SKM-1 treated with dmso at 0.1 percent for 144 hours (cell line): ENCODE data around the gene ARHGEF26.

Experiments used
- DNase-seq: peaks from one replicate; lab custom pipeline; 2025; ENCODE audit not compliant: unreplicated experiment; lab: John Stamatoyannopoulos, UW

The ARHGEF26 gene

GRCh38 chr3:154148541-154148940 lies 27.4 kb downstream of the ARHGEF26 start:
- no peak for DNase-seq

- DNase-seq: no peak
Observed at GRCh38 chr3:154149286-154149685, 28.1 kb downstream of the ARHGEF26 start.

- no peak for DNase-seq
Observed at GRCh38 chr3:154151969-154152368, 30.8 kb downstream of the ARHGEF26 start.

GRCh38 chr3:154152741-154153140 lies 31.6 kb downstream of the ARHGEF26 start:
- DNase-seq: no peak

- DNase-seq: no peak
Observed at GRCh38 chr3:154156530-154156929, 35.3 kb downstream of the ARHGEF26 start.

GRCh38 chr3:154161806-154162205 lies 40.6 kb downstream of the ARHGEF26 start:
- no peak for DNase-seq

GRCh38 chr3:154164387-154164786 lies 43.2 kb downstream of the ARHGEF26 start:
- DNase-seq: no peak

- no peak for DNase-seq
Observed at GRCh38 chr3:154168998-154169795, 48.0 kb downstream of the ARHGEF26 start.

GRCh38 chr3:154169796-154170110 lies 48.6 kb downstream of the ARHGEF26 start:
- DNase-seq: no peak

- DNase-seq: no peak
Observed at GRCh38 chr3:154170300-154170699, 49.1 kb downstream of the ARHGEF26 start.

- no peak for DNase-seq
Observed at GRCh38 chr3:154175041-154175440, 53.9 kb downstream of the ARHGEF26 start.

GRCh38 chr3:154176036-154176435 lies 54.8 kb downstream of the ARHGEF26 start:
- DNase-seq: no peak

GRCh38 chr3:154177406-154177805 lies 56.2 kb downstream of the ARHGEF26 start:
- no peak for DNase-seq

- no peak for DNase-seq
Observed at GRCh38 chr3:154178172-154178571, 57.0 kb downstream of the ARHGEF26 start.

- DNase-seq: no peak
Observed at GRCh38 chr3:154180836-154181691, 59.9 kb downstream of the ARHGEF26 start.

- DNase-seq: no peak
Observed at GRCh38 chr3:154182322-154182922, 61.2 kb downstream of the ARHGEF26 start.

GRCh38 chr3:154182975-154183374 lies 61.8 kb downstream of the ARHGEF26 start:
- DNase-seq: no peak

- no peak for DNase-seq
Observed at GRCh38 chr3:154184582-154184981, 63.4 kb downstream of the ARHGEF26 start.

GRCh38 chr3:154188437-154188836 lies 67.2 kb downstream of the ARHGEF26 start:
- DNase-seq: no peak

- no peak for DNase-seq
Observed at GRCh38 chr3:154188846-154189245, 67.7 kb downstream of the ARHGEF26 start.

GRCh38 chr3:154191520-154191919 lies 70.3 kb downstream of the ARHGEF26 start:
- no peak for DNase-seq

GRCh38 chr3:154192225-154192624 lies 71.0 kb downstream of the ARHGEF26 start:
- DNase-seq: no peak
